Aorta (tissue), 5 donors: ENCODE measurements around the gene CPNE9. TPM values are rescaled to one million over a fixed set of nuclear protein-coding genes. Genes with fewer than 3 reads are reported as not detected.

Experiments used
- ATAC-seq: fragments of 200-7000 bp; cut with Tn5 transposase; one replicate; pipeline ENCODE4 v1.9.1; 2022; ENCODE audit warnings: moderate library complexity; ENCODE audit not compliant: low FRiP score
- DNase-seq, 2 donors: peaks; one replicate each; pipeline ENCODE4 v3.0.0-alpha.2; 2020
- H3K27ac ChIP-seq, 2 donors: one replicate each; pipeline ENCODE4 v1.5.1; 2013; ENCODE audit warnings: low read length in 2 of 2, mild to moderate bottlenecking in 2 of 2, moderate library complexity in 2 of 2, control low read depth in 1 of 2, inconsistent platforms in 1 of 2, low read depth in 1 of 2
- H3K27me3 ChIP-seq, 2 donors: one replicate each; pipeline ENCODE4 v1.6.1; 2013; ENCODE audit warnings: control low read depth in 1 of 2, low read length in 1 of 2, mild to moderate bottlenecking in 1 of 2, moderate library complexity in 1 of 2; ENCODE audit not compliant: insufficient read depth in 2 of 2, control insufficient read depth in 1 of 2
- H3K36me3 ChIP-seq, 2 donors: one replicate each; pipeline ENCODE4 v1.6.1; 2013; ENCODE audit warnings: control low read depth in 1 of 2, low read length in 1 of 2, mild to moderate bottlenecking in 1 of 2; ENCODE audit not compliant: insufficient read depth in 2 of 2, control insufficient read depth in 1 of 2
- H3K4me1 ChIP-seq, 2 donors: one replicate each; pipeline ENCODE4 v1.6.1; 2013; ENCODE audit warnings: low read length in 2 of 2, control low read depth in 1 of 2, mild to moderate bottlenecking in 1 of 2, moderate library complexity in 1 of 2; ENCODE audit not compliant: insufficient read depth in 2 of 2, control insufficient read depth in 1 of 2
- H3K4me3 ChIP-seq, 2 donors: one replicate each; pipeline ENCODE4 v1.5.1; 2013; ENCODE audit warnings: low read length in 2 of 2, control low read depth in 1 of 2, mild to moderate bottlenecking in 1 of 2
- H3K9me3 ChIP-seq: one replicate; pipeline ENCODE4 v1.6.1; 2013; ENCODE audit warnings: mild to moderate bottlenecking, low read length; ENCODE audit not compliant: control insufficient read depth
- WGBS, 2 donors: extraction: QIAGEN DNeasy Blood & Tissue Kit; methylation state at CpG; one replicate each; pipeline ENCODE4 v1.1.7; 2013; 5-methylcytosine and 5-hydroxymethylcytosine counted together
- intact Hi-C, 2 donors: fragments of 100-400 bp; cut with DNase I; formaldehyde crosslinking; loops; one replicate each; pipeline versions ENCODE4 v1.14.2 to v1.15.0; 2022
- polyA plus RNA-seq, 2 donors: library from polyadenylated mRNA; stranded (reverse); fragments of 200-250 nt; gene quantifications; one replicate each; pipeline ENCODE4 v1.2.3, GENCODE V29; 2013
- total RNA-seq, 2 donors: library from RNA; stranded (reverse); fragmentation: NEBNext Ultra II Directional; extraction: Animal tissue kit (Norgen Biotek cat#: 25700); gene quantifications; one replicate each; pipeline ENCODE4 v1.2.1, GENCODE V29; 2021
- donor health status: healthy with polysubstance abuse.
- donor health status: Bipolar disorder and iron deficiency.
- donor health status: DM: no; HTN: no; CAD: no.
- donor health status: DM: no; HTN: no; CAD: no.
- donor health status: DM: yes; HTN: yes; CAD: no.

Gene CPNE9
- total and polyA plus RNA-seq, 4 donors = not detected

DNA sequence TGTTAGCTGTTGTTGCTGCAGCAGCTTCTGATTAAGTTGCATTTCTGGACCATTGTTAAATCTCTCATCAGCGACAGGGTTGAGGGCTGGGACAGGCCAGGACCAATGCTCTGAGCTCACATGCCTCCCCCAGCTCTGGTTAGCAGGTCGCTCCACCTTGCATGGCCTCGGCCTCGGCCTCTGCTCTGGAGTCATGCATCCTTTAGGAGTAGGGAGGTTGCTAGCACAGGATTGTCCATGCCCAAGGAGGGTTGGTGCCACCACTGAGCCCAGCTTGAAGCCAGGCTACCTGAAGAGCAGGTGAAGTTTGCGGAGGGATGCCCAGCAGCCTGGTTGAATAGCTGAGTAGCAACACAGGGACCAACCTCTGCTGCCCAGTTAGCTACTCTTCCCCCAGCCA, 11.2 kb upstream of the CPNE9 start:
- DNase-seq = no peak
- intact Hi-C loops = no loop called here
- Histone ChIP-seq H3K9me3 (no peaks in the 10 kb centered on the region), H3K36me3 (peaks cover 0 to 25% of the 10 kb centered on the region in 2 donors), H3K27ac (no peak overlapping the region), H3K4me3 (no peak overlapping the region), H3K4me1 (no peaks in the 10 kb centered on the region), H3K27me3 (no peaks in the 10 kb centered on the region)
- no peak for ATAC-seq
- WGBS, 2 donors = 94% methylated on average over 5 of the region's 5 CpGs

DNA sequence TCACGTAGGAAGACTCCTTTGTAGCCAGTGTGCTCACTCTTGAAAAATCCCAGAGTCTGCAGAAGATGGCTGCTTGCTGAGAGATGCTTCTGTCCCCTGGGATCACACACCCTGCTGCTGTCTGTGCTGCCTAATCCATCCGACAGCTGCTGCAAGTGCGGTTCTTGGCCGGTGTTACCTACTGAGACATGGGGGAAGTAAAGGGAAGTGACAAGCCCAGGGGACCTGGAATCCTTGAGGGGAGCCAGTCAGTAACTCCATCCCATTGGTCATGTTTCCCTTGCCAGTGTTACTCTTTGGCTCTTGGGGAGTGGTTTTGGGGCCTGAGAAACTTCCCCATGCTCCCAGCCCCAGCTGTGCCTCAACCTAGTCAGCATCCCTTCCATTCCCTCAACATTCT, 8.3 kb upstream of the CPNE9 start:
- no peak for ATAC-seq
- intact Hi-C loops = no loop called here
- DNase-seq = no peak
- no peaks in the 10 kb centered on the region for H3K9me3 ChIP-seq
- no peak overlapping the region for H3K4me3 ChIP-seq
- peaks cover 2 to 15% of the 10 kb centered on the region in 2 donors for H3K36me3 ChIP-seq
- H3K27ac ChIP-seq = no peak overlapping the region
- no peaks in the 10 kb centered on the region for H3K27me3 ChIP-seq
- no peaks in the 10 kb centered on the region for H3K4me1 ChIP-seq
- 73 to 80% methylated on average over 4 of the region's 4 CpGs for WGBS, 2 donors

DNA sequence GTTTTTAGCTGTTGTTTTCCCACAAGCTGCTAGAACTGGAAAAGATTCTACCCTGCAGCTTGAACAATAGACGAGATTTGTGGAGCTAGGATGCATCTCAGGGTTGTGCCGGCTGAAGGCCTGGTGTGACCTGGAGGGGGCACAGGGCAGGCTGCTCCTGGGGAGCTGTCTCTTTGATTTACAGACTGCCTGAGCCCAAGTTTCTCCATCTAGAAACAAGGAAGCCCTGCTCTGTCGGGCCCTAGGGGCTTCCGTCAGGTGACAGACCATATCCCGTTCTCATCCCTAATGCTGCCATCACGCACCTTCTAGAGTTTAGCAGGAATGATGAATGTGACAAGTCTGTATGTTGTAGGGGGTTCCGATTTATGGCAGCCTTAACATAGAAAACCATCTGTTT, 7.9 kb upstream of the CPNE9 start:
- no peak for DNase-seq
- peaks cover 2 to 14% of the 10 kb centered on the region in 2 donors for H3K36me3 ChIP-seq
- WGBS, 2 donors = 77 to 79% methylated on average over 7 of the region's 7 CpGs

DNA sequence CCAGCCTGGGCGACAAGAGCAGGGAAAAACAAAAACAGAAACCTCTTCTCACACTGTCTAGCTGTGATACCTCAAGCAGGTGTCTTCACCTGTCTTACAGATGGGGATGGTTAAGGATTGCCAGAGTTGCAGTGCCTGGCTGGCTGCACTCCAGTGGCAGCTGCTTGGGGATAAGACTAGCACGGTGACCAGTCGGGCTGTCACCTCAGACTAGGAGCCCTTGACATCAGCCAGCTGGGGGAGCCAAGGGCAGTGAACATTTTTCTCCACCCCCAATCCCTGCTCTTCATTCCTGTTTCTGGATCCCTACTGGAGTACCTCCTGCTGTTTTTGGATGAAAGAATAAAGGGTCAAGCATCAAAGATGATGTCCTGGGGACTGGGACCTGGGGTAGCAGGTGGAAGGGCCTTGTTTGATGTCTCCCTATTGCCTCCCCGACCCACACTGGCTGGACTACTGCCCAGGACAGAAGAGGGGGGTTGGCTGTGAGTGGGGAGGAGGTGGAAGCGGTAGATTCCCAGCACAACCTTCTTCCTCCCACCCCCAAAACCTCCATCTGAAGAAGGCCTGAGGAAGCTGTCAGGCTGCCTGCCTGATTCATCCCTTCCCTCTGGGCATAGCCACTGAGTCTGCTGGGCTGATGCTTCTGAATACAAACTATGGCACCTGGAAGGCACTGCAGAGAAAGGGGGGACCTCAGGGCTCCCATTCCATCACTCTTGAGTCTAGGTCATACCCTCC, 7.0 kb upstream of the CPNE9 start:
- WGBS, 2 donors = 65 to 66% methylated on average over 5 of the region's 5 CpGs
- intact Hi-C loops = no loop called here

More for the DNA sequence above, 7.9 kb upstream of the CPNE9 start:
- H3K9me3 ChIP-seq = no peaks in the 10 kb centered on the region
- no peak overlapping the region for H3K27ac ChIP-seq
- H3K27me3 ChIP-seq = no peaks in the 10 kb centered on the region
- no peak overlapping the region for H3K4me3 ChIP-seq
- H3K4me1 ChIP-seq = no peaks in the 10 kb centered on the region
- ATAC-seq = no peak
- intact Hi-C loops = no loop called here

DNA sequence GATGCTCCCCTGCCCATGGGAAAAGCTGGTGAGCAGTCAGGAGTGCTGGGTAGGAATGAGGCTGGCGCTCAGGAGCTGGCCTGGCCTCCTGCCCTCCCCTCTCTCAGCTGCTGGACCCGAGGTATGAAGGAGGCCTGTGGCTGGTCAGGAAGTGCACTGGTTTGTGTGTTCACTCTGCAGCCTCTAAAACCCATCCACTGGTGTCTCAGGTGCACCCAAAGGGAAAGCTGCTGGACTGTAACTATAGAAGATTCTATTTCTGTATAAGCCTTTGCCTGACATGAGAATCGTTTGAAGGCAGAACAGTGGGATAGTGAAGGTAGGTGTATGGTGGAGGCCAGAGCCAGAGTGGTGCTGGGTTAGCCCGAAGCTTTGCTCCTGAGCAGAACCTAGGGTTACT, 5.7 kb upstream of the CPNE9 start:
- no peak overlapping the region for H3K27ac ChIP-seq
- no peak for DNase-seq
- H3K4me3 ChIP-seq = no peak overlapping the region
- no peaks in the 10 kb centered on the region for H3K9me3 ChIP-seq
- no peak for ATAC-seq
- WGBS, 2 donors = 81 to 82% methylated on average over 4 of the region's 4 CpGs
- H3K27me3 ChIP-seq = no peaks in the 10 kb centered on the region
- peaks cover 4 to 5% of the 10 kb centered on the region in 2 donors for H3K36me3 ChIP-seq
- H3K4me1 ChIP-seq = no peaks in the 10 kb centered on the region
- intact Hi-C loops = no loop called here

More for the DNA sequence above, 7.0 kb upstream of the CPNE9 start:
- DNase-seq (no peak), ATAC-seq (no peak)
- Histone ChIP-seq H3K36me3 (peaks cover 2 to 9% of the 10 kb centered on the region in 2 donors), H3K4me3 (no peak overlapping the region), H3K27me3 (no peaks in the 10 kb centered on the region), H3K27ac (no peak overlapping the region), H3K4me1 (no peaks in the 10 kb centered on the region), H3K9me3 (no peaks in the 10 kb centered on the region)

DNA sequence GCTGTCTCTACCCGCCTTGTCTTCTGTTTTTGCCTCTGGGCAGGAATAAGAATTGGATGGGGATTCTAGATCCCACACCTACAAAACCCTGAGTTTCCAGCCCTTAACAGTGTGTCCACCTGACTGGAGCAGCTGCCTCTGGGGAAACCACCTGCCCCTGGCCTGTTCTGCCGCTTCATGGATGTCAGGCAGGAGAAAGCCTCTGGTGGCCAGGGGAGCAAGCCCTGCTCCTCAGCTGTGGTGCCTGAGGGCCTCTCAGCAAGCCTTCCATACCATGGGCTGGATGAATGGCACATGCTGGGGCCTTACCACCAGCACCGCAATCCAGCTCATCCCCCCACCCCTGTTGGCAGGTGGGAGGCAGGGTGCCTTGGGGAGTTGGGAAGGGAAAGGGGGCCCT, 5.3 kb upstream of the CPNE9 start:
- Histone ChIP-seq H3K4me1 (no peaks in the 10 kb centered on the region), H3K36me3 (peaks cover 4 to 5% of the 10 kb centered on the region in 2 donors), H3K27me3 (no peaks in the 10 kb centered on the region), H3K4me3 (no peak overlapping the region), H3K27ac (no peak overlapping the region), H3K9me3 (no peaks in the 10 kb centered on the region)
- 94 to 95% methylated on average over 3 of the region's 3 CpGs for WGBS, 2 donors
- intact Hi-C loops = no loop called here
- DNase-seq (no peak), ATAC-seq (no peak)

DNA sequence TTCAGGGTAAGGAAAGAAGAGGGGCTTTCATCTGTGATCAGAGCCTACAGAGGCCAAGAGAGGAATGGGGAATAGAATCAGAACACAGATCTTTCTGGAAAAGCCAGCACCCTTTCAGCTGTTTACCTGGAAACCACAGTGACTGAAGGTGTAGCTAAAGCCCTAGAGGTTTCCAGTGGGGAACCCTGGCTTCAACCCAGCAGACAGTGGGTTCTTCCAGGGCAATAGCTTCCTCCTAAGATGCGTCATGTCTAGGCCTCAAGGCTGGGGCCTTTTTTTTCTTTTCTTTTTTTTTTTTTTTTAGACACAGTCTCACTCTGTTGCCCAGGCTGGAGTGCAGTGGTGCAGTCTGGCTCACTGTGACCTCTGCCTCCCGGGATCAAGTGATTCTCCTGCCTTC, 3.1 kb upstream of the CPNE9 start:
- Histone ChIP-seq H3K27me3 (no peaks in the 10 kb centered on the region), H3K9me3 (no peaks in the 10 kb centered on the region), H3K27ac (no peak overlapping the region), H3K36me3 (peaks cover 4 to 5% of the 10 kb centered on the region in 2 donors), H3K4me3 (no peak overlapping the region), H3K4me1 (no peaks in the 10 kb centered on the region)
- DNase-seq = no peak
- 80 to 86% methylated on average over 2 of the region's 2 CpGs for WGBS, 2 donors
- intact Hi-C loops = no loop called here
- no peak for ATAC-seq

DNA sequence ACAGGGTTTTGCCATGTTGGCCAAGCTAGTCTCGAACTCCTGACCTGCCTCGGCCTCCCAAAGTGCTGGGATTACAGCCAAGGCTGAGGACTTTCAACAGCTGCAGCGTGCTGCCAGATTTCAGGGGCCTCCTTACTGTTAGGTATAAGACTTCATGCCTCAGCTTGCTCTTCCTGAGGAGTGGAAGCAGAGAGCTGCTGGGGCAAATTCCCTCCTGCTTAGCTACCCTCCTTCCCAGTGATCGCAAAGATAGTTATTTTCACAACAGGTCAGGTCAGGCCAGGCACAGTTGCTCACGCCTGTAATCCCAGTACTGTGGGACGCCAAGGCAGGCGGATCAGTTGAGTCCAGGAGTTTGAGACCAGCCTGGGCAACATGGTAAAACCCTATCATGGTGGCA, 2.6 kb upstream of the CPNE9 start:
- DNase-seq = no peak
- H3K27ac ChIP-seq = no peak overlapping the region
- H3K4me3 ChIP-seq = no peak overlapping the region
- H3K36me3 ChIP-seq = peaks cover 4 to 5% of the 10 kb centered on the region in 2 donors
- no peak for ATAC-seq
- WGBS, 2 donors = 85 to 92% methylated on average over 7 of the region's 7 CpGs
- H3K4me1 ChIP-seq = no peaks in the 10 kb centered on the region
- intact Hi-C loops = no loop called here
- H3K27me3 ChIP-seq = no peaks in the 10 kb centered on the region
- H3K9me3 ChIP-seq = no peaks in the 10 kb centered on the region

DNA sequence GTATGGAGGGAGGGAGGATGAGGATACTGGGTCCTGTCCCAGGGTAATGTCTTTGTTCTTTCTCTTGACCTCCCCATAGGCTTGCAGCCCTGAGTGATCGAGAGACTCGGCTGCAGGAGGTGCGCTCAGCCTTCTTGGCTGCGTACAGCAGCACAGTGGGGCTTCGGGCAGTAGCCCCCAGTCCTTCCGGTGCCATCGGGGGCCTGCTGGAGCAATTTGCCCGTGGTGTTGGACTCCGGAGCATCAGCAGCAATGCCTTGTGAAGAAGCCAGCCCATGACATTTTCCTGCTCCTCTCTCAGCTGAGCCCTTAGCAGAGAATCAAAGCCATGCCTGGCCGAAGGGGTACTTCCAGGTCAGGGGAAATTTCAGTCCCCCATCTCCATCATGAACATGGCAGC, 1.9 kb upstream of the CPNE9 start:
- Histone ChIP-seq H3K27me3 (no peaks in the 10 kb centered on the region), H3K4me1 (no peaks in the 10 kb centered on the region), H3K4me3 (no peak overlapping the region), H3K36me3 (peaks cover 2 to 5% of the 10 kb centered on the region in 2 donors), H3K27ac (no peak overlapping the region), H3K9me3 (no peaks in the 10 kb centered on the region)
- DNase-seq (no peak), ATAC-seq (no peak)
- intact Hi-C loops = no loop called here
- WGBS, 2 donors = 94 to 97% methylated on average over 10 of the region's 10 CpGs
